ENCODE results near the gene TM4SF18.
"Not testable (repeated sequence)": the region's sequence is repeated elsewhere in the genome, so short reads cannot be mapped to it uniquely, and the experiment has no call there.

Gene TM4SF18

DNA sequence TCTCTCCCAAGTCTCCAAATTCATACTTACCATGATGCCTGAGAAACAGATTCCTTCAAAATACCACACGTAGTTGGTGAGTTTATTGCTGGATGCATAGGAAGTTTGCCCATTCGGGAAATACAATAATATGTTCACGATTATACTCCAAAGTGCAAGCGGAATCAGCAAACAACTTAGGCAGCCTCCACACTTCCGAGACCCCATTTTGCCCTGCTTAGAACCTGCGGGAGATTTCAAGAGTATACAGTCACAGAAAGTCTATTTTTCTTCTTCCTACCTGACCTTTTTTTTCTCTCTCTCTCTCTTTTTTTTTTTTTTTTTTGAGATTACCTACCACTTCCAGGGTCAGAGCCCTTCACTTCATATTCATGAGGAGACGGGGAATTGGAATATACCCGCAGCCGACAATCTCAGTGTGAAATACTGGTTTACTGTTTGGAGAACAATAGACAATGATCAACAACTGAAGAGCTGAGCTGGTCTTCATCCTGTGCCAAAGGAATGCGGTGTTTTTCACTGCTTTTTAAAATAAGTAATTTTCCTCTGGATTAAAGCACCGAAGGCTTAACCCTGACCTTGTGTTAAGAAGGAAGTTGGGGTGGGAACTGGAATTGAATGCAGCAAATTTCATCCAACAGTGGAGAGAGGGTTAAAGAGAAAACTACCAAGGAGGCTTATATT lies at the start of gene TM4SF18:
TSS of gene TM4SF18 (minus strand) at position 461 of the 684 bp plus-strand sequence. CDS start at position 207, 254 bp downstream.
- no peak for DNase-seq

- no peak for DNase-seq
Observed at GRCh38 chr3:149382518-149382917, 49.1 kb upstream of the TM4SF18 start.

DNA sequence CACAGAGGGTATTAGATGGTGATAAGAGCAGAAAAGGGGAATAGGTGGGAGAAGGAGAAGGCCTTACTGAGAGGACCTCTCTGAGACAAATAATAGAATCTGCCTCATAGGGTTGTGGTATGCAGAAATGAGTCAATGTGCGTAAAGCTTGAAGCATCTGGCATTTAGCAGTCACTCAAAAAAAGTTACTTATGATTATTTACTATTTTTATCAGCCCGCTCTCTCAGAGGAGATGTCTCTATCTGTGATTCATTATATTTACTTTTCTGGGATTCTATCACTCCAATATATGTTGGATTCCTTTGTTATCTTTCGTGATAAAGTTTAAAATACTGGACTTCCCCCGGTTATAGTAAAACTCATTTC lies 48.6 kb upstream of the TM4SF18 start:
- no peak for DNase-seq

GRCh38 chr3:149381173-149382100 lies 48.0 kb upstream of the TM4SF18 start:
- no peak for DNase-seq

DNA sequence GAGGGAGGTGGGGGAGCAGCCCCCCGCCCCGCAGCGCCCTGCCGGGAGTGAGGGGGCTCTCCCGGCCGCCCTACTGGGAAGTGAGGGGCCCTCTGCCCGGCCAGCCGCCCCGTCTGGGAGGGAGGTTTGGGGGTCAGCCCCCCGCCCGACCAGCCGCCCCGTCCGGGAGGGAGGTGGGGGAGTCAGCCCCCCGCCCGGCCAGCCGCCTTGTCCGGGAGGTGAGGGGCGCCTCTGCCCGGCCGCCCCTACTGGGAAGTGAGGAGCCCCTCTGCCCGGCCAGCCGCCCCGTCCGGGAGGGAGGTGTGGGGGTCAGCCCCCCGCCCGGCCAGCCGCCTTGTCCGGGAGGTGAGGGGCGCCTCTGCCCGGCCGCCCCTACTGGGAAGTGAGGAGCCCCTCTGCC lies 46.8 kb upstream of the TM4SF18 start:
- DNase-seq, result not testable (repeated sequence)

DNA sequence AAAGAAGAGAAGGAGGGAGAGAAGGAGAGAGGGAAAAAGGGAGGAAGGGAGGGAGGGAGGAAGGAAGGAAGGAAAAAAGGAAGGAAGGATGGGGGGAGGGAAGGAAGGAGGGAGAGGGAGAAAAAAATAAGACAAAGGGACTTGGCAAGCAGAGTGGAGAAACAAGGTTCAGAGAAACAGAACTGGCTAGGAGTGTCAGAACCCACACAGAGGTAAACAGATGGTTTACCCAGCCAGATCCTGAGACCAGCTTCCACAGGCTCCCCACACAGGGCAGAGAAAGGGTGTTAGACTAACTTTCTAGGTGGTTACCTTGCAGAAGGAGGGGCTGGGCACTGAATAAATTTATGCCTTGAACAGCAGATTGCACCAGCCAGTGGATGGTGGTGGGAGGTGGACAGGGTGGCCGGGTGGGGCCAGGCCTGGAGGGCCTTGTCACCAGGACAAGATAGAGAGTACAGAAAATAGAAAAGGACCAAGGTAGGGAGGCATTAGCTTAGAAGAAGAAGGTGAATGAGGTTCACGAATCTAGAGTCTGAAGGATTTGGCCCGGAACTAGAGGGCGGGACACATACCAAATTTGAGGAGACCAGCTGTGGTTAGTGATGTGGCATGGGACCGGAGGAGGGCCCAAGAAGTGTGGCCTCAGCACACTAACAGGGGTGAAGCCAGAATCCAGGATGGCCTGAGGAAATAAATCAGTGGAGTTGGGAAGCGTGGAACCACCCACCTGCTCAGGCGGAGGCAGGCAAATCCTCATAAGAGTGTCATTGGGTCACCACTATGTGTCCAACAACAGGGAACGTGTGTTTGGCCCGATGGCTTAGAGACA lies 45.3 kb upstream of the TM4SF18 start:
- DNase-seq, result no peak

DNA sequence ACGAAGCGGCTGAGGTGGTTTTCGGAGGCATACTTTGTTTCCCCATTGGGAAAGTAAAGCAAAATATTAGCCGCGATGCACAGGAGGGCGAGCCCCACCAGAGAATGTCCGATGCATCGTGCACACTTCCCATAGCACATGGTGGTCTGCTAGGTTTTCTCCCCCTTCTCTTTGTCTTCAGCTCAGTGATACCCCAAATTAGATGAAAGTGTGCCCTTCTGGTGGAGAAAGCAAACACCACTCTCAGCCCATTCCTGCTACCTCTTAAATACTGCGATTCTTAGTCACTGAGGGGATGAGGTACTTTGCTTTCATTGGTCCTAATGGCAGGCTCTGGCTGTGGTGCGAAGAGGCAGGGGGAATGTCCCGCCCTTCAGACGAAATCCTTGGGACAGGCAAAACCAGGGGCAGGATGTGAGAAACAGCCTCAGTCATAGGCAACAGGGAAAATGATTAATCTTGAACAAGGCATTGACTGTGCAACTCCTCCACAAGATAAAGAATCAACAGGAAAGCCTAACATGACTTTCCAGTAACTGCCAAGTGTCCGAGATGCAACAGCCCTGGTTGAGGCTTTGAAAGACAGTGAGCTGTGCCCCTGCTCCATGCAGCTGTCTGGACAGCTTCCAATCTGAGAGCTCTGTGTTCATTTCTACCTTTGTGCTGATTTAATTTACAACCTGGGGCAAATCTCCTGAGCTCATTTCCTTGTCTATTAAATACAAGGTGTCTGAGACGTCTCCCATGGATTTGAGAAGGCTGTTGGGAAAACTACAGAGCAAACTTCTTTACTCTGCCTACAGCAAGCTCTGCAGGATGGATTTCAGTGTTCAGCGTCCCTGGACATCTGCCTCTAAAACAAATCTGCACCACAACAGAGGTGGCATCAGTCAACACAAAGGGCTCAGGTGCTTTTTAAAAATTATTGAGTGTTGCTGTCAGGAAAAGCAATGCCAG lies 44.2 kb upstream of the TM4SF18 start, which contains the start of gene TM4SF1:
TSS of gene TM4SF1 (minus strand) at position 242 of the 957 bp plus-strand sequence. CDS start at position 140, 102 bp downstream.
- DNase-seq, result no peak

- DNase-seq, result no peak
Observed at GRCh38 chr3:149376718-149377407, 43.4 kb upstream of the TM4SF18 start.

DNA sequence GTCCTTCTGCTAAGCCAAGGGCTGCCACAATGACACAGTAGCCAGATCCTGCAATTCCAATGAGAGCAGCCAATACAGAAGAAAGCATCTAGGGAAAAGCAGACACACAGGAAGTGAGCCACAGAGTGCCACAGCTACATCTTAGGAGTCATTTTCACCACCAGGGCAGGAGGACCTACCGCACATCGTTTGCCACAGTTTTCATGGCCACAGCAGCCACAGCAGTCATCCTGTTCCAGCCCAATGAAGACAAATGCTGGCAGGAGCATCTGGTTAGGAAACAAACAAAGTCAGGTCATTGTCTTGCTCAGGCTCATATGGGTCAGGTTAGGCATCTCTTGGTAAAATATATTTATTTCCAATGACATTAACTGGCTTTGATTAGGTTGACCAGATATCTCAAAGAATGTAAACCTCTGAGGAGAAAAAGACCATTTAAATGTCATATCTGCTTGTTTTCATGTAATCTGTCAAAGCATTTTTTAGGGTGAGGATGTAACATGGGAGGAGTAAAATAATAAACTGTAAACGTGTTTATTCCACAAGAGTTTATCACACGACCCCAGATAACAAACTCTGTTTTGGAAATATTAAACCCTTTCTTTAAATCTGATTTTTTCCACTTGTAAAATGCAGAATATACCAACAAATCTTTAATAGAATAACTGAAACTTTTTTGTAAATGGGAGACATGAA lies 42.2 kb upstream of the TM4SF18 start:
- DNase-seq, result no peak

DNA sequence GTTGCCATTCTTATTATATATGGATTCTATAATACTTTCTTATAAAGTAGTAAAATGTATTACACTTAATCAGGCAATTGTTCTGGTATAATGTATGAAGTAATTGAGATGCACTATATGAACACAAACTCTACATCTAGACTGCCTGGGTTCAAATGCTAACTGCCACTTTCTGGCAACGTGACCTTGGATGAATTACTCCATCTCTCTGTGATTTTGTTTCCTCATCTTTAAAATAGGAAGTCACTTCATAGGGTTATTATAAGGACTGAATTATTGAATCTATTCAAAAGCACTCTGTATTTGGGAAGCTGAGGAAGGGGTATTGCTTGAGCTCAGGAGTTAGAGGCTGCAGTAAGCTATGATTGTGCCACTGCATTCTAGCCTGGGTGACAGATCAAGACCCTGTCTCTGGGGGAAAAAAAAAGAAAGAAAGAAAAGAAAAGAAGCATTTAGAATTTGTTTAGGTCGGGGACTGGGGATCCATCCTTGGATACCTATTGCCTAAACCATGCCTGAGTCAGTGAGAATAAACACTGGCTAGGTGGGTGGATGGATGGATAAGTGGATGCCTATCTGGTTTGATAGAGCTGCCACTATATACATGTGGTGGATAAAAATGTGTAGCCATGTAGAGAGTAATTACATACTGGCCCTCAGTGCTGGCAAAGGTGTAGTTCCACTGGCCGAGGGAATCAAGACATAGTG lies 41.5 kb upstream of the TM4SF18 start:
- no peak for DNase-seq

DNA sequence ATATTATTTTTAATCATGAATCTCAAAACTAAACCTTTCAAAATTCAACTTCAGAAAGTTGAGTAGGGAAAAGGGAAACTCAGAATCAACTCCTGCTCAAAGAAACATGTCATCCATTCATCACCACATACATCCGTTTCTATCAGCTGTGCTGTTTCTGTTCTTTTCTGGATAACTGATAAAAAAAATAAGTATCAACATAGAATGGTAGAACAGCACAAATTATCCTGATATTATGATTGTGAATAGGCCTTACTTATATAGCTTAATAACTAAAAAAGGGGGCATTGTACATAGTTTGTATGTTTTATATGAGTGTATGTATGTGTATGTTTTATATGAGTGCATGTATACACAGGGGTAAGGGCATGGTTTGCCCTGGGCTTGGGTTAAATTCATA lies 41.0 kb upstream of the TM4SF18 start:
- no peak for DNase-seq

- DNase-seq, result no peak
Observed at GRCh38 chr3:149373235-149374125, 40.0 kb upstream of the TM4SF18 start.

GRCh38 chr3:149371723-149372114 lies 38.3 kb upstream of the TM4SF18 start:
- no peak for DNase-seq

- no peak for DNase-seq
Observed at GRCh38 chr3:149371001-149371722, 37.7 kb upstream of the TM4SF18 start.

GRCh38 chr3:149369991-149370866 lies 36.8 kb upstream of the TM4SF18 start:
- no peak for DNase-seq

DNA sequence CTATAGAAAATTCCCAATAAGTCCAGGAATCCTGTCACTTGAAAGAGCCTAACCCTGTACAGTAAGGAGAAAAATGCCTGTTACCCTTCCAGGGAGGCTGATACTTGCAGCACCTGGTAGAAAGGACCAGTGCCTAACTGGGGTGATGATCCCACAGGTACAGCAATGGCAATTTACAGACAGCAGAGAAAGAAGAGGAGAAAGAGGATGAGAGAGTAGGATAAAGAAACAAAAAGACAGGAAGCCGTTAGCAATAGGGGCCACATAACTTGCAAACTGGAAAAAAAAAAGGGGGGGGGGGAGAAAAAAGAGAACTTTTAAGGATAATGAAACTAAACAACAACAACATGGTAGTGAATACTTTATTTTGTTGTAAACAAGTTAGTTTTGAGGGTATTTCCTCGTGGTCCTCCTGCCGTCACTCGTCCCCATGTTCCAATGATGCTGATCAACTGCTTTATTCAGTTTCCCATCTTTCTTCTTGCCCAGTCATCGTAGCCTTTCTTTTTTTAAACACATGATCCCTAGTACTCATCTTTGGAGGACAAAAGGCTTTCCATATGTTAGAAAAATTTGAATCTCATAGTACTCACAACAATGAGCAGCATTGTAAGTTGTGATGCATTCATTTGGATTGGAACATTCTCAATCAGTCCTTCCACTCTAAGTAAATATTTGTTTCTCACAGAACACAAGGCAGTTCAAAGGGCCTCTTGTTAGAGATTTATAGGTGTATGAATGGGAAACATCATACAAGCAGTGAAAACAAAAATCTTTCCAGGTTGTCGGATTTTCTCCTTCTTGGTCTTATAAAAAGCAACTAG lies 35.5 kb upstream of the TM4SF18 start:
- DNase-seq, result no peak

Measured in CD4-positive, alpha-beta T cell treated with Interferon alpha-2 for 1 hour (primary cell).